Endothelial cell of umbilical vein (primary cell): ENCODE data around the gene PIGX. TPM values are rescaled to one million over a fixed set of nuclear protein-coding genes. Genes with fewer than 3 reads are reported as not detected.
"Not testable (repeated sequence)": the region's sequence is repeated elsewhere in the genome, so short reads cannot be mapped to it uniquely, and the experiment has no call there.

ENCODE experiments used
- BruUV-seq: library from RNA; stranded (reverse); fragments of 400-500 nt; replicated peaks from 2 replicates; lab custom pipeline; 2021; lab: Mats Ljungman, UMichigan
- CTCF ChIA-PET: fragments of 300-600, 350-600 bp; sonication (Branson Sonifier 250); formaldehyde crosslinking; loops from one replicate; lab custom pipeline; 2021; ENCODE audit warnings: antibody characterized with exemption, inconsistent platforms; lab: Charles Lee
- POLR2A ChIA-PET: fragments of 300-600, 350-600 bp; sonication (Branson Sonifier 250); formaldehyde crosslinking; loops from one replicate; lab custom pipeline; 2021; ENCODE audit warnings: antibody characterized with exemption, inconsistent platforms; lab: Charles Lee
- DNase-seq: peaks from one replicate; pipeline ENCODE4 v3.0.0-alpha.2; 2011; ENCODE audit warnings: low read depth, low spot score
- FAIRE-seq: peaks from 2 replicates; lab custom pipeline; 2011; peaks lifted over from hg19 to GRCh38; lab: Jason Lieb, UNC
- H2AFZ ChIP-seq: 2 replicates; pipeline ENCODE4 v1.6.0; 2012; ENCODE audit warnings: low read depth, low read length, control low read depth, inconsistent platforms
- H3K27ac ChIP-seq: 2 replicates; pipeline ENCODE4 v1.5.1; 2011; ENCODE audit warnings: low read depth, mild to moderate bottlenecking, control low read depth, low read length, moderate library complexity; ENCODE audit not compliant: insufficient read depth
- H3K27me3 ChIP-seq, 2 experiments: 2 replicates each; pipeline versions ENCODE4 v1.6.0 to v1.6.1; 2011; ENCODE audit warnings: low read length in 2 of 2, mixed read lengths in 1 of 2; ENCODE audit not compliant: control insufficient read depth in 2 of 2, insufficient read depth in 2 of 2
- H3K36me3 ChIP-seq, 2 experiments: 2 replicates in 1 of 2; 3 replicates in 1 of 2; pipeline ENCODE4 v1.5.1; 2011; ENCODE audit warnings: low read length in 2 of 2, mild to moderate bottlenecking in 1 of 2, moderate library complexity in 1 of 2; ENCODE audit not compliant: control insufficient read depth in 2 of 2, insufficient read depth in 2 of 2; ENCODE audit errors: extremely low read depth in 1 of 2
- H3K4me1 ChIP-seq: 3 replicates; pipeline ENCODE4 v1.5.1; 2011; ENCODE audit warnings: mild to moderate bottlenecking, low read length; ENCODE audit not compliant: control insufficient read depth, insufficient read depth; ENCODE audit errors: extremely low read depth
- H3K4me2 ChIP-seq: 2 replicates; pipeline ENCODE4 v1.6.1; 2011; ENCODE audit warnings: low read length, control low read depth, mixed read lengths; ENCODE audit not compliant: insufficient read depth
- H3K4me3 ChIP-seq, 3 experiments: fragments of 200-600 bp in 1 of 3; sonication (generic), shearing (Covaris generic) in 1 of 3; replicated peaks in 1 of 3; 2 replicates each; pipeline ENCODE4 v1.5.1; 2011 to 2016; ENCODE audit warnings: control low read depth in 3 of 3, low read length in 3 of 3, mild to moderate bottlenecking in 2 of 3, inconsistent platforms in 1 of 3, low read depth in 1 of 3, moderate library complexity in 1 of 3; ENCODE audit not compliant: insufficient read depth in 1 of 3
- H3K79me2 ChIP-seq: 2 replicates; pipeline ENCODE4 v1.6.0; 2012; ENCODE audit warnings: low read length, inconsistent platforms; ENCODE audit not compliant: control insufficient read depth, insufficient read depth
- H3K9ac ChIP-seq: replicated peaks from 2 replicates; pipeline ENCODE3; 2011; ENCODE audit warnings: low read length, control low read depth; ENCODE audit not compliant: insufficient read depth; ENCODE audit errors: extremely low read depth
- H3K9me1 ChIP-seq: replicated peaks from 3 replicates; pipeline ENCODE4 v1.6.0; 2011; ENCODE audit warnings: mild to moderate bottlenecking, low read length; ENCODE audit not compliant: control insufficient read depth, insufficient read depth; ENCODE audit errors: extremely low read depth
- H3K9me3 ChIP-seq: replicated peaks from 2 replicates; pipeline ENCODE4 v1.5.1; 2012; ENCODE audit warnings: low read length, inconsistent platforms; ENCODE audit not compliant: control insufficient read depth, insufficient read depth
- H4K20me1 ChIP-seq: replicated peaks from 2 replicates; pipeline ENCODE3; 2011; ENCODE audit warnings: mild to moderate bottlenecking, low read length; ENCODE audit not compliant: control insufficient read depth, insufficient read depth; ENCODE audit errors: extremely low read depth
- EZH2 ChIP-seq: IDR thresholded peaks from 2 replicates; pipeline ENCODE4 v1.6.1; 2012; ENCODE audit warnings: borderline replicate concordance, low read depth, mild to moderate bottlenecking, moderate library complexity, low read length, inconsistent platforms; ENCODE audit not compliant: severe bottlenecking
- JUN ChIP-seq: IDR thresholded peaks from 2 replicates; pipeline ENCODE4 v1.6.1; 2011; ENCODE audit warnings: borderline replicate concordance, low read depth; ENCODE audit not compliant: insufficient read length, insufficient read depth
- MYC ChIP-seq: IDR thresholded peaks from one replicate; pipeline ENCODE4 v1.6.1; 2011; ENCODE audit warnings: mild to moderate bottlenecking, low read depth, low read length
- POLR2AphosphoS5 ChIP-seq: IDR thresholded peaks from 2 replicates; pipeline ENCODE4 v1.6.1; 2012; ENCODE audit warnings: low read depth, mild to moderate bottlenecking, control low read depth, low read length, moderate library complexity; ENCODE audit not compliant: insufficient read depth
- dilution Hi-C: fragments of 300-500 bp; cut with MboI; formaldehyde crosslinking; loops from one replicate; pipeline ENCODE4 v1.15.0; 2019; ENCODE audit warnings: low sequenced_read_pairs; ENCODE audit not compliant: extremely low pct_ligation_motif_present
- intact Hi-C: fragments of 100-400 bp; cut with micrococcal nuclease; formaldehyde crosslinking; loops from one replicate; pipeline ENCODE4 v1.10.0; 2022
- polyA plus RNA-seq, 4 experiments: library from polyadenylated mRNA; depleted of rRNA in 3 of 4; stranded (reverse) in 3 of 4; unstranded in 1 of 4; fragments of >200 nt; gene quantifications; 2 replicates each; pipeline versions ENCODE4 v1.2.1 to v1.2.3, GENCODE V29; 2011 to 2012; ENCODE audit warnings: missing spikeins in 1 of 4
- total RNA-seq: library from RNA; stranded (reverse); gene quantifications from 2 replicates; pipeline ENCODE4 v1.2.3, GENCODE V29; 2021
- TF ChIP-seq, protein P1 (sequence below): IDR thresholded peaks from 2 replicates; pipeline ENCODE4 v1.6.1; 2011; ENCODE audit not compliant: insufficient read depth, insufficient read length

The PIGX gene
- total and polyA plus RNA-seq, 2 donors (not counting 3 experiments of a cell fraction or from before 2014, with no cell fraction given): 9.2 to 14.0 TPM

DNA sequence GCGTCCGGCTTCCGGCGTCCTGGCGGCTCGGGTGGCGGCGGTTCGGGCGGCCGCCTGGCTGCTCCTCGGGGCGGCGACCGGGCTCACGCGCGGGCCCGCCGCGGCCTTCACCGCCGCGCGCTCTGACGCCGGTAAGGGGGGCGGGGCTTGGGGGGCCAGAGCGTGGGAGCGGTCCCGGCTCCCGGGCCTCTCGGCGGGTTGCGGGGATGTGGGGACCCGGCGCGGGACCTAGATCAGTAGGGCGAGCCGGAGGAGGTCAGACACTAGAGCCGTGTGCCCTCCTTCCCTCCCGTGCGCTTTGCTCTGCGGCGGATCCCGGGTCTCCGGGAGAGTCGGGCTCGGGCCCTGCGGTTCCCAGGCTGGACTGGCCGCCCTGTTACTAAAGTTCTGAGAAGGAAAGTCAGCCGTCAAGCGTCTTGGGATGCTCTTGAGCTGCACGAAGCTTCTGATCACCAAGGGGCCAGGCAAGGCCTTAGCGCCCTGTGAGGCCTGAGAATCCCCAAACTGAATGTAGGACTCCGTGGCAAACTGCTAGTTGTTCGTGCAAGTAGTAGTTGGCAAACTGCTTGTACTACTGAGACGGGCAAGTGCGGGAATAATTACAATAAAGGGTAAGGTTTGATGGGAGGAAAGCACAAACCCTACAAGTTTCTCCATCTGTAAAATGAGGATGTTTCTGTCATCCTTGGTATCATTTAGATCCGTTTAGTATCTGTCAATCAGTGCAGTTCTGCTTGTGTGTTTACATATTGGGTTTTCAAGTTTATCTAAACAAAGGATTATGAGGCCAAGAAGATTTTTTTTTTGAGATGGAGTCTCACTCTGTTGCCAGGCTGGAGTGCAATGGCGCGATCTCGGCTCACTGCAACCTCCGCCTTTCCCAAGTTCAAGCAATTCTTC lies 587 bp downstream of the PIGX start:
- Histone ChIP-seq H3K27ac (peak overlapping the region; percentile 36), H4K20me1 (no peaks in the 10 kb centered on the region), H3K36me3 (no peaks in the 10 kb centered on the region), H3K4me1 (peaks cover 4% of the 10 kb centered on the region), H3K79me2 (no peaks in the 10 kb centered on the region), H3K9ac (peak overlapping the region; percentile 69), H3K9me3 (no peaks in the 10 kb centered on the region), H3K4me3 (peak overlapping the region; percentile 40 to 72 (median 67)), H3K9me1 (no peaks in the 10 kb centered on the region), H3K4me2 (peak overlapping the region; percentile 93), H2AFZ (peak overlapping the region; percentile 98), H3K27me3 (no peaks in the 10 kb centered on the region)
- peak; percentile 60 for FAIRE-seq
- ChIA-PET CTCF (interaction anchor here (0.7 to 1.2 kb wide), 3 partner anchors 8 to 27 kb away, joined by 3 read pairs; partner anchors contain the start of gene PAK2), POLR2A (interaction anchor here (1.1 kb wide), 1 partner anchor 27 kb away, joined by 3 read pairs; the partner anchor contains the start of gene PAK2)
- intact Hi-C loops: loop anchor here (1.0 to 2.0 kb wide), 2 partner anchors 10 to 28 kb away; no protein-coding TSS in a partner anchor
- DNase-seq: peak; percentile 68
- dilution Hi-C loops: no loop called here
- BruUV-seq: TSS peak; percentile 46
- TF ChIP-seq EZH2 (no peak), JUN (no peak), POLR2AphosphoS5 (no peak), MYC (no peak)
- TF ChIP-seq, protein P1, sequence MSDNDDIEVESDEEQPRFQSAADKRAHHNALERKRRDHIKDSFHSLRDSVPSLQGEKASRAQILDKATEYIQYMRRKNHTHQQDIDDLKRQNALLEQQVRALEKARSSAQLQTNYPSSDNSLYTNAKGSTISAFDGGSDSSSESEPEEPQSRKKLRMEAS: no peak

GRCh38 chr3:196717162-196717561 lies 5.0 kb downstream of the PIGX start:
- H3K36me3 ChIP-seq, DNase-seq, H2AFZ ChIP-seq, dilution Hi-C loops, H3K9ac ChIP-seq, H3K4me1 ChIP-seq, FAIRE-seq, intact Hi-C loops, H3K27ac ChIP-seq, H3K27me3 ChIP-seq, H3K79me2 ChIP-seq, H4K20me1 ChIP-seq, POLR2A ChIA-PET, H3K9me3 ChIP-seq, H3K9me1 ChIP-seq, H3K4me2 ChIP-seq, BruUV-seq, H3K4me3 ChIP-seq: not testable (repeated sequence)
- CTCF ChIA-PET: interaction anchor here (1.0 to 1.7 kb wide), 2 partner anchors 10 to 108 kb away, joined by 3 to 7 read pairs; no protein-coding TSS in a partner anchor
